Measurements from ENCODE around the gene OSBPL7.
"Not testable (repeated sequence)": the region's sequence is repeated elsewhere in the genome, so short reads cannot be mapped to it uniquely, and the experiment has no call there.

Gene OSBPL7

GRCh38 chr17:47792457-47792856, 29.1 kb downstream of the OSBPL7 start:
- H3K27ac Mint-ChIP-seq: no peak overlapping the region
- H3K4me1 Mint-ChIP-seq: peaks cover 9% of the 10 kb centered on the region
- no peak overlapping the region for H3K4me3 Mint-ChIP-seq
- ATAC-seq: no peak
- H3K9me3 Mint-ChIP-seq: no peaks in the 10 kb centered on the region
- no peaks in the 10 kb centered on the region for H3K36me3 Mint-ChIP-seq (ENCODE audit: low read depth)
- H3K27me3 Mint-ChIP-seq: peaks cover 67% of the 10 kb centered on the region
- DNase-seq: no peak

- no peaks in the 10 kb centered on the region for H3K36me3 Mint-ChIP-seq (ENCODE audit: low read depth)
- H3K27ac Mint-ChIP-seq: no peak overlapping the region
- H3K4me3 Mint-ChIP-seq: no peak overlapping the region
- DNase-seq (no peak), ATAC-seq (no peak)
- peaks cover 69% of the 10 kb centered on the region for H3K27me3 Mint-ChIP-seq
- no peaks in the 10 kb centered on the region for H3K9me3 Mint-ChIP-seq
- peaks cover 9% of the 10 kb centered on the region for H3K4me1 Mint-ChIP-seq
Measured at GRCh38 chr17:47791025-47791424, 30.6 kb downstream of the OSBPL7 start.

- no peak overlapping the region for H3K27ac Mint-ChIP-seq
- no peaks in the 10 kb centered on the region for H3K9me3 Mint-ChIP-seq
- peaks cover 73% of the 10 kb centered on the region for H3K27me3 Mint-ChIP-seq
- DNase-seq (peak; percentile 70), ATAC-seq (peak; percentile 95)
- H3K4me1 Mint-ChIP-seq: peaks cover 9% of the 10 kb centered on the region
- peak overlapping the region; percentile 72 for H3K4me3 Mint-ChIP-seq
- no peaks in the 10 kb centered on the region for H3K36me3 Mint-ChIP-seq (ENCODE audit: low read depth)
Measured at GRCh38 chr17:47789611-47790561, 31.7 kb downstream of the OSBPL7 start.

GRCh38 chr17:47785538-47786123, 36.0 kb downstream of the OSBPL7 start:
- H3K4me1 Mint-ChIP-seq: peaks cover 6% of the 10 kb centered on the region
- H3K27ac Mint-ChIP-seq: no peak overlapping the region
- H3K4me3 Mint-ChIP-seq: no peak overlapping the region
- H3K9me3 Mint-ChIP-seq: no peaks in the 10 kb centered on the region
- DNase-seq: peak; percentile 48
- no peak for ATAC-seq
- H3K27me3 Mint-ChIP-seq: peaks cover 53% of the 10 kb centered on the region
- no peaks in the 10 kb centered on the region for H3K36me3 Mint-ChIP-seq (ENCODE audit: low read depth)

GRCh38 chr17:47781397-47781796, 40.2 kb downstream of the OSBPL7 start:
- H3K27me3 Mint-ChIP-seq: peaks cover 55% of the 10 kb centered on the region
- DNase-seq: no peak
- H3K36me3 Mint-ChIP-seq (ENCODE audit: low read depth): no peaks in the 10 kb centered on the region
- no peaks in the 10 kb centered on the region for H3K9me3 Mint-ChIP-seq
- ATAC-seq: no peak
- no peaks in the 10 kb centered on the region for H3K4me1 Mint-ChIP-seq
- no peak overlapping the region for H3K27ac Mint-ChIP-seq
- H3K4me3 Mint-ChIP-seq: no peak overlapping the region

- H3K4me3 Mint-ChIP-seq: no peak overlapping the region
- H3K27me3 Mint-ChIP-seq: peaks cover 55% of the 10 kb centered on the region
- no peaks in the 10 kb centered on the region for H3K9me3 Mint-ChIP-seq
- ATAC-seq: no peak
- H3K27ac Mint-ChIP-seq: no peak overlapping the region
- H3K36me3 Mint-ChIP-seq (ENCODE audit: low read depth): no peaks in the 10 kb centered on the region
- H3K4me1 Mint-ChIP-seq: no peaks in the 10 kb centered on the region
- DNase-seq: no peak
Measured at GRCh38 chr17:47778184-47778635, 43.4 kb downstream of the OSBPL7 start.

- Mint-ChIP-seq H3K27me3 (peaks cover 51% of the 10 kb centered on the region), H3K27ac (no peak overlapping the region), H3K4me1 (no peaks in the 10 kb centered on the region), H3K4me3 (no peak overlapping the region), H3K36me3 (ENCODE audit: low read depth) (no peaks in the 10 kb centered on the region), H3K9me3 (no peaks in the 10 kb centered on the region)
- ATAC-seq: peak; percentile 56
- peak; percentile 24 for DNase-seq
Measured at GRCh38 chr17:47776330-47777197, 45.0 kb downstream of the OSBPL7 start.

GRCh38 chr17:47774987-47775580, 46.5 kb downstream of the OSBPL7 start:
- H3K4me3 Mint-ChIP-seq: no peak overlapping the region
- DNase-seq: no peak
- H3K4me1 Mint-ChIP-seq: no peaks in the 10 kb centered on the region
- H3K27me3 Mint-ChIP-seq: peaks cover 47% of the 10 kb centered on the region
- H3K36me3 Mint-ChIP-seq (ENCODE audit: low read depth): no peaks in the 10 kb centered on the region
- H3K9me3 Mint-ChIP-seq: peaks cover 4% of the 10 kb centered on the region
- no peak overlapping the region for H3K27ac Mint-ChIP-seq
- ATAC-seq: no peak

GRCh38 chr17:47774331-47774730, 47.3 kb downstream of the OSBPL7 start:
- peaks cover 4% of the 10 kb centered on the region for H3K9me3 Mint-ChIP-seq
- no peak overlapping the region for H3K27ac Mint-ChIP-seq
- no peak for DNase-seq
- no peaks in the 10 kb centered on the region for H3K4me1 Mint-ChIP-seq
- no peaks in the 10 kb centered on the region for H3K36me3 Mint-ChIP-seq (ENCODE audit: low read depth)
- no peak overlapping the region for H3K4me3 Mint-ChIP-seq
- no peak for ATAC-seq
- peaks cover 41% of the 10 kb centered on the region for H3K27me3 Mint-ChIP-seq

- not testable (repeated sequence) for H3K4me3 Mint-ChIP-seq, H3K27ac Mint-ChIP-seq
Measured at GRCh38 chr17:47773649-47774048, 47.9 kb downstream of the OSBPL7 start.

GRCh38 chr17:47763913-47764582, 57.5 kb downstream of the OSBPL7 start:
- Mint-ChIP-seq H3K36me3 (ENCODE audit: low read depth) (peaks cover 3% of the 10 kb centered on the region), H3K27me3 (peaks cover 11% of the 10 kb centered on the region), H3K27ac (no peak overlapping the region), H3K9me3 (peaks cover 15% of the 10 kb centered on the region), H3K4me1 (peaks cover 13% of the 10 kb centered on the region), H3K4me3 (no peak overlapping the region)
- peak; percentile 75 for ATAC-seq
- no peak for DNase-seq

More at GRCh38 chr17:47773649-47774048, 47.9 kb downstream of the OSBPL7 start:
- H3K4me1 Mint-ChIP-seq; H3K36me3 Mint-ChIP-seq (ENCODE audit: low read depth); ATAC-seq; DNase-seq; H3K9me3 Mint-ChIP-seq: not testable (repeated sequence)
- peaks cover 37% of the 10 kb centered on the region for H3K27me3 Mint-ChIP-seq

- peaks cover 16% of the 10 kb centered on the region for H3K27me3 Mint-ChIP-seq
- peaks cover 13% of the 10 kb centered on the region for H3K4me1 Mint-ChIP-seq
- DNase-seq: no peak
- no peak for ATAC-seq
- H3K27ac Mint-ChIP-seq: no peak overlapping the region
- peaks cover 3% of the 10 kb centered on the region for H3K36me3 Mint-ChIP-seq (ENCODE audit: low read depth)
- no peak overlapping the region for H3K4me3 Mint-ChIP-seq
- peaks cover 15% of the 10 kb centered on the region for H3K9me3 Mint-ChIP-seq
Measured at GRCh38 chr17:47762728-47763127, 58.9 kb downstream of the OSBPL7 start.

GRCh38 chr17:47760409-47761140, 61.0 kb downstream of the OSBPL7 start:
- H3K4me3 Mint-ChIP-seq: no peak overlapping the region
- peaks cover 13% of the 10 kb centered on the region for H3K4me1 Mint-ChIP-seq
- ATAC-seq (no peak), DNase-seq (no peak)
- H3K36me3 Mint-ChIP-seq (ENCODE audit: low read depth): peaks cover 3% of the 10 kb centered on the region
- H3K27ac Mint-ChIP-seq: no peak overlapping the region
- H3K27me3 Mint-ChIP-seq: peaks cover 17% of the 10 kb centered on the region
- peaks cover 18% of the 10 kb centered on the region for H3K9me3 Mint-ChIP-seq
